CD4-positive, alpha-beta T cell treated with Interferon gamma for 1 hour (primary cell): ENCODE results near the gene SYT2.
A peak's percentile ranks its signal among the peaks of the same experiment; 100 is the strongest.
"Not testable (repeated sequence)": the region's sequence is repeated elsewhere in the genome, so short reads cannot be mapped to it uniquely, and the experiment has no call there.

ENCODE experiments used
- DNase-seq: peaks from one replicate; pipeline ENCODE4 v3.0.0-alpha.2; 2020

The SYT2 gene

DNA sequence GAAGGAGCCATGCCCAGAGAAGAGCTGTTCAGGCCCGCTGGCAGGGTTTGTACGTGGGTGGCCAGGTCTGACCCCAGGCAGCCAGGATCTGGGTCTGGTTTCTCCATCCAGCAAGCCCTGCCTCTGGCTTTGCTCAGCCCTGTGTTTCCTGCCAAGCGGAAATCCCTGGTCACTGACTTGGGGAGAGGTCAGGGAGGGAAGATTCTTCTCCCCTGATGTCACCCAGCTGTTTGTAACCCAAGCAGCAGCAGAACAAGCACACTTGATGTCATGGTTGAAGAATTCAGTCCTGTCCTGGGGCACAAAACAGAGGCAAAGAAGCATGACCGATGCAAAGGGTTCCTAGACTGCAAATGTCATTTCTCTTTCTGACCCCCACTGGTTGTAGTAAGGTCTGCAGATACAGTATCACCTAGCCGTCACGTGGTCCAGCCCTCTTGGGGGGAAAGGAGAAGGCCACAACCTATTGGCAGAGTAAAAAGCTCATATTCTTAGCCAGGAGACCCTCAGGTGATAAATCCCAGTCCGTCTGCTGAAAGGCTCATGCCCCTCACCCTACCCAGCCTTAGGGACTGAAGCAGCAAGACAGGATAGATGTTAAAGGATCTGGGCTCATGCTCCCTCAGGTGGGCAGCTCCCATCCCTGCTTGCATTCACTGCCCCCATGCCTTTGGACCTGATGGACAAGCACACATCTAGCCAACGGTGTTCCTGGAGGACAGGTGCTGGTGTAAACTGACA lies 120.9 kb downstream of the SYT2 start:
- no peak for DNase-seq

DNA sequence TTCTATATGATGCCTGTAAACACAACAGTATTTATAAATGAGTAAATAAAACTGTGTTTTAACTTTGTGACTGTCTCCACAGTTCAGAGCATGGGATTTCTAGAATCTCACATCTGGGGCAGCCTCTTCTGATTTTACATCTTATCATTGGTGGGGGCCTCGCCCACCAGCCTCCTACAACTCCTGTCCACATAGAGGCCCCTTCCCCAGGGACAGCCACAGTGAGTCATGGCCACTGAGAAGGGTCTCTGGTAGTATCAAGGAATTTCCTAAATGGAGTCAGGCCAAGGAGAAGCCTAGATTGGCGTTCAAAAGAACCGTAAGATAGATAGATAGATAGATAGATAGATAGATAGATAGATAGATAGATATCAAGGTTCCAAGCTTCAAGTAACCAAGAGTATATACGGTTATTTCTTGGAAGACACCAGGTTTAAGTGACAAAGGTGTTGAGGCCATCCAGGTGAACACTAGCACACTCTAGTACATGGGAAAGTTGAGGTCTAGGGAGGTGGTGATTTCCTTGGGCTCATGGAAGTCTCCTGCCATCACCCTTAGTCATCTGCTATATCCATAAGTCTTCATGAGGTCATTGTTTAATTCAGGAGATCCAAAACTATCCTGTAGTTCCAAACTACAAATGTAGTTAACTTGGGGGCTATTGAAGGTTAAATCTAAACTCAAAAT lies 121.6 kb downstream of the SYT2 start:
- DNase-seq, result no peak

DNA sequence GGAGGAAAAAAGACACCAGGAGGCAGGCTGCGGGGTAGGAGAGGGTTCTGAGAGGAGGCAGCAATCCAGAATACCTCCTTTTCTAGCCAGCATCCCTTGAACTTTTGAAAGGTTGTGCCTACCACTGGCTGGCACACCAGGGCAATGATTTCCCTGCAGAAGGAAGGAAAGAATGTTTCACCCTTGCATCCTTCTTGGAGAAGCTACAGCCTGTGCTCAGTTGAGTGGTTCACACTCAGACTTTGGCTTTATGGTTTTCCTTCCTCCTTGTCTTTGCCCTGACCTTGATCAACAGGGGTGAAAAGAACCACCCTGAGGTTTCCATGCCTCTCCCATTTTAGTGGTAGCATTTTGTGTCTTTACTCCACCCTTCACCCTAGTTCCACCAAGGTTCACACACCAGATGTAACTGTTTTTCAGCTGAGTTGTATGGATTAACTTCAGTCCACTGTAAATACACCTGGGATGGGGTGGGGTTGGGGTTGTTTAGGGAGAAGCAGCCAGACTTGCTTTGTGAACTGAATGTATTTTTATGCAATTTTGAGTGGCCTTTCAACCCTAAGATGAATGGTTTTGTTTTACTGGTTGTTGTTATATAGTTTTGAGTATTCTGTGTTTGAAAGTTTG lies 122.3 kb downstream of the SYT2 start:
- no peak for DNase-seq

DNA sequence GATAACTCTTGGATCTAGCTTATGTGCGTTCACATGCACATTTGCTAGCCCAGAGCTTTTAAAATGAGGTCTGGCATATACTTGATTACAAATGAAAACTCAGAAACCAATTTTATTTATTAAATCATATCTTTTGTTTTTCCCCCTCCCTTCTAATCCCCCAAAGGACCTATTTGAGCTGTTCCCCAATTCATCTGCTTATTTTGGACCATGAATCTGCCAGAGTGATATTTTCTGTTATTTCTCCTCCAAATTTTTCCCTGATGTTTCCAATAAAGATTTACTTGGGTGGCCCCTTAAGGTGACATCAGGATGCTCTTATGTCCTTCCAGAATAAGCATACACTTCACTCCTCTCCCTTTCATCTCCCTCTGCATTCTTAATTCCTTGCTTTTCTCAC lies 123.4 kb downstream of the SYT2 start:
- DNase-seq, result no peak

DNA sequence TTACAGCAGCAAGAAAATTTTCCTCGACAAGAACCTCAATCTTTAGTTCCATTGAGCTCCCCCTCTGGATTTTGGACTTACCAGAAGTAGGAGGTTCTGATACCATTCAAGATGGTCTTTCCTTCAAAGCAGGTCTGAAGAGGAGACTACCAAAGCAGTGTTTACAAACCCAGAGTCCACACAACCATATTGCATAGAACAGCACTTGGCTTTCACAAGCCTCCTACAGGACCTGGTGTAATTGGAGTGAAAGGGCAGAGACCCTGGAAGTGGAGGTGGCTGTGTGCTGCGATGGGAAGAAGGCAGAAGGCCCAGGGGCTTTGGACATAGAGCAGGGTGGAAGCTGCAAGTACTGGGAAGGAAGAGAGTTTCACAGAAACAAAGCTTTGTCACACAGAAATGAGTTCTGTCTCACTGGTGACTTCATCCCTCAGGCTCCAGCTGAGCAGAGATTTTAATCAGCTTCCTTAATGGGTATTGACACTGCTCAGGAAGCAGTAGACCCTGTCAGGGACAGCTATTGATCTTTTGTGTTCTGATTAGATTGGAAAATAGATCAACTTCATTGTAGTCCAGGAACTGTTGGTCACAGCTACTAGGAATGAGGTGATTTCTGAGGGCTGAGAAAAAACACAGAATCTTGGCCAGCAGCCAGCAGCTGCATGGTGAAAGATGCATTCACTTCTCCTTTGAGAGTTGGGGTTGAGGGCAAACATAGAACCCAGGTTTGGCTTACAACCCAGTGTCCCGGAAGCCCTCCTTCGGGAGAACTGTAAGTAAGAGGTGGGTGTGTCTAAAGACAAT lies 124.0 kb downstream of the SYT2 start:
- no peak for DNase-seq

DNA sequence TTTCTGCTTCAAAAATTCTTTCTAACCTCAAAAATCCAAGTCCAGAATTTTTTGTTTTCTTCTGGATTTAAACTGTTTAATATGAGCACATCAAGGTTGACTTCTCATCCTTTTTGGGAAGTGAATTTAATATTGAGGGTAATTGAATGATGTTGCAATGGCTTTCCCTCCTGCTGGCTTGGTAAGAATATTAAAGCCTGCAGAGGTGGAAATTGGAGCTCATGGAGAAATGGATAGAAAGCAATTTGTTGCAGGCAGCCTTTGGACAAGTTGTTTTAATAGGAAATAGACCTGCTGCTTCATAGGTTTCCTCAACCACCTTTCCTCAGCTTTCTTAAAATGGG lies 124.7 kb downstream of the SYT2 start:
- DNase-seq, result no peak

DNA sequence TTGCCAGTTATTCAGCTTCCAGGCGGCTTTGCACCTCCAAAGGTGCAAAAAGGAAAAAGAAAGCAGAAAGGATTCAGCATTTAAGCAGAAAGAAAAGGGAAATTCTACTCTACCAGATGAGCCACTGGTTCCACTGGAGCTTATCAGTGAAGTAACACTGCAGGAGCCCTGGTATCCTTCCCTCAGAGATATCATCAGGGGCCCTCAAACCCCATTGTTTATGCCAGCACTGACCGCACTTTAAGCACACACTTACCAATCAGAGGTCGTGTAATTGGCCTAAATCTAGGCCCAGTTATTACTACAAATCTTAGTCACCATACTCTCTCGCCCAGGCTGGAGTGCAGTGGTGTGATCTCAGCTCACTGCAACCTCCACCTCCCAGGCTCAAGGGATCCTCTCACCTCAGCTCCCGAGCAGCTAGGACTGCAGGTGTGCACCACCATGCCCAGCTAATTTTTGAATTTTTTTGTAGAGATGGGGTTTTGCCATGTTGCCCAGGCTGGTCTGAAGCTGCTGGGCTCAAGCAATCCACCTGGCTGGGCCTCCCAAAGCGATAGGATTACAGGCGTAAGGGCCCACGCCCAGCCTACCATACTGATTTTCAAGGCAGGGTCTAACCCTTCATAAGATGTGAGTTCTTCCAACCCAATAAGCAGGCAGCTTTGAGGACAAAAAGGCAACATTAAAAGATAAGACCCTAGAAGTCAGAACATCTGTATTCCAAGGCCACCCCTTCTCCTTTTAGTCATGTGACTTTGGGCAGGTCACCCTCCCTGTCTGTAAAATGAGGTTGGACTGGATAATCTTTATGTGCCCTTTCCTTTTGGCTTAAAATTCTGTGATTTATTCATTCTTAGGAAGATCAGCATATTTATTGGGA lies 125.3 kb downstream of the SYT2 start:
- DNase-seq, result no peak

DNA sequence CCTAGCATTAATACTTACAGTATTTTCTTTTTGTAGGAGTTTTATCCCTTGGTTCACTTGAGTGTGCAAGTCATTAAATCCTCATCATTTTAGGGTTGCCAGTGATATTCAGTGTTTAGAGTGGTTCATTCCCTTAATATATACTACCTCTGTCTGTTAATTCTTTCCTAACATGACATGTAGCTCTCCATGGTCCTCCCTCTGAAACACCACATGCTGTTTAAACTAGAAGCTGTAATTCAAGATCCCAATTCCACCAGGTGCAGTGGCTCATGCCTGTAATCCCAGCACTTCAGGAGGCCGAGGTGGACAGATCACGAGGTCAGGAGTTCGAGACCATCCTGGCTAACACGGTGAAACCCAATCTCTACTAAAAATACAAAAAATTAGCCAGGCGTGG lies 127.9 kb downstream of the SYT2 start:
- DNase-seq, result not testable (repeated sequence)

DNA sequence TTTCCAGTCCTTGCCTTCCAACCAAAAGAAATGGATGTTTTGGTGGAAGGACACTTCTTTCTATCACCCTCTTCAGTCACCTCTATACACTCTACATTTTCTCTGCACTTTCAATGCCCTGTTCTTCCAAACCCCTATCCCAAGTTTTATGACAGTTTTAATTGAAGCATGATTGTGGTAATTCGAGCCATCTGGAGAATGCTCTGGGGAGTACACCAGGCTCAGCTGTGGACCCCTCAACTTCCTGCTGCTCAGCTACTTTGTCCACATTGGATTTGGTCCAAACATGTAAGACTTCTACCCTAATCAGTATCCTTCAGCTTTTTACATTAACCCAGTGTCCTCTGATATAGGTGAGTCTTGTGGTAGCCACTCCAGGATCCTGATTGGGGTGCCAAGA lies 129.6 kb downstream of the SYT2 start:
- no peak for DNase-seq

DNA sequence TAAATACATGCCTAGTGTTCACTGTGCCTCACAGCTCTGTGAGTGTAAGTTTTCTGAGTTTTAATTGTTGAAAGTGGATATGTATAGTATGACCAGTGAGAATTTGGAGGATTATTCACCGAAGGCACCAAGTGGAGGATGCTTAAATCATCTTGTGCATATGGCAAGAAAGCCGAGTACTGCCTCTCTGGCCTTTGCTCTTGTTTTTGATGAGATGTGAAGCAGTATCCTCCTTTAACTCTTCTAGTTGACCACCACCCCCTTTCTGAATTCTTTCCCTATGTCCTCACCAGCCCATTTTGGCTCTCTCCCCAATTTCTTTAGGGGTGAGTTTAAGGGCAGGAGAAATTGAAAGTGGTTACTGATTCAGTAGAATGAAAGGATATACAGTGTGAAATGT lies 130.4 kb downstream of the SYT2 start:
- DNase-seq, result no peak

DNA sequence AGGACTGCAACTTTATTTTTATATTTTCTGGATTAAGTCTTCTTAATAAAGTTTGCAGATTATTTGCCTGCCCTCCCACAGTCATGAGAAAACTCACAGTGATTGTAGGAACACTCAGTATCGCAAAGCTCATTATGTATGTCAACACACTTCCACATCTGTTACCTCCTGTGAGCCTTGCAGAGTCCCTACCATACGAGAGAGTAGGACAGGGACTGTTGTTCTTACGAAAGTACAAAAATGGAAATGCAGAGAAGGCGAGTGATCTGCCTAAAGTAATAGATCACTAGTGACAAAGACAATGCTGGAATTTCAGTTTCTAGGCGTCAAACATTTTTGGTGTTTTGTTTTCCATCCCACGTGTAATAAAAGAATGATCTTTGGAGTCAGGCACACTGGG lies 131.7 kb downstream of the SYT2 start:
- no peak for DNase-seq

DNA sequence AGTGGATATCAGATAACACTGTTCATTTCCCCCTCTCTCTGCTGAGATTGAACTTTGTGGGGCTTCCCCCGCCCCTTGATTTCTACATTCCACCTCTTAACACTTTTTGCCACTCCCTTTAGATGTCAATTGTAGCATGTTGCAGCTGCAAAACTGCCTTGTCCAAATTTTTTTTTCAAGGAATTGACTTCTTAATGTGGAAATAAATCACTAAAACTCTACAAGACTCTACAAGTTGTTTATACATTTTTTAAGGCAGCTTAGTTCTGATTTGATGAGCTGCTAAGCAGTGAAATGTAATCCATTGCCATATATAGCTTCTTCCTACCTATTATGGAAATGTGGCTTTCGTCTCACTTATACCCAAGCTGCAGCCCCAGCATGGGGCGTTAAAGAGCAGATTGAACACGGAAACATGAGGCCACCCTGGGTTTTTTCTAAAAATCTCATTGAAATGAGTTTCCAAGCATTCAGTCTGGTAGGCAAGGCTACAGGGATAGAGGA lies 132.2 kb downstream of the SYT2 start:
- no peak for DNase-seq

DNA sequence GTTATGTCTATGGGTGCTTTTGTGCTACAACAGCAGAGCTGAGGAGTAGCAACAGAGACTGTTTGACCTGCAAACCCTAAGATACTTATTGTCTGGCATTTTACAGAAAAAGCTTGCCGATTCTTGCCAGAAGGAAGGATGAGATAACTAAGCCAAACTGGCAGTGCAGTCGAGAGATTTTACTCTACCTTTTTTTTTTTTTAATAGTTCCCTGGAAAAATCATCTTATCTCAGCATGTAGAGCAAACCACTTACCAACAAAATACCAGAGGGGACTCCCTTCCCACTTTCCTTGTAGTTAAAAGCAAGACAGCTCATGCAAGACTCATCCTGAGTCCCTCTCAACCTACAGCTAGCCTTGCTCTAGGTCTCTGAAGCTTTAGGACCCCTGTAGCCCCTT lies 132.9 kb downstream of the SYT2 start:
- no peak for DNase-seq

DNA sequence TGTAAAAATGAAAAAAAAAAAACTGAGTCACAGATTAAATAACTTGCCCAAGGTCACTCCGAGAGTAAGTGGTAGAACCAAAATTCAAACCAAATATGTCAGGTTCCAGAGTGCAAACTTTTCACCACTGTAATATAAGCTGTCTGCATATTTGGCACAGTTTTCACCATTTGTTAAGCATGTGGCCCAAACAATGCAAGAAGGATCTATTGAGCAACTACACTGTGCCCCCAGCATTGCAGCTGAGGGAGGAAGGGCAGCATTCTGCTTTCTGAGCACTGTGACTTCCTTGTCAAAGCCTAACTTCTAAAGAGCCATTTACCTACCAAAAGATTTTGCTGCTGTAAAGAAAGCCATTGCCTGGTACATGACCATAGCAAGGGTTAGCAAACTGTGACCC lies 133.4 kb downstream of the SYT2 start:
- no peak for DNase-seq

DNA sequence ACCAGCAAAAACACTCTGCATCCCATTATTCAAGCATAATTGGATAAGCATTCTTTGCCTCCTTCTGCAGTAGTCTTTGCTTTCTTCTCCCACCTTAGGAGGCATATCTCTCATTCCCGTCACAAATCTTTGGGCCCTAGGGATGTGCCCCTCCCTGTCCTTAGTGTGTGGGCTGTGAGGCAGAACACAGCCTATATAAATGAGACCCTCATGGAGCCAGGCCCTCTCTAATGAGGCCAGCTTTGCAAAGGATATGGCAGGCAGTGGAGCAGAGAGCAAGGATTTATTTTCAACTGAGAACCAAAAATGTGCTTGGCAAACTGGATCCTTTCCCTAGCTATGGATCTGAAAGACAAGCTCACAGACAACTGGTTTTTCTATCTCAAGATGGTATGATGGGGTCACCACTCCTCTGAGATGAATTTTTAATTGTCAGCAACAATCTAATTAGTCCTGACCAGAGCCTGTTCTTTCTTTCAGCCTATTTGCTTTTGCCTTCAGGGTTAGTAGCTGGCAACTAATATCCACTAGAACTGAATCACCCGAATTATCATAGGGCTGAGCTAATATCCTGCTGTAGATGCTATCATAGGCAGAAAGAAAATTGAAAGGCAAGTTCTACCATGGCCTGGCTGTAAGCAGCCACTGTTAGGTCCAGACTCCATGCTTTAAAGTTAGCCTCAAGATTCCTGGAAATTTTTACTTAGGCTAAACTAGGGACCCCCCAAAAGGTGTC lies 134.2 kb downstream of the SYT2 start:
- DNase-seq, result no peak

DNA sequence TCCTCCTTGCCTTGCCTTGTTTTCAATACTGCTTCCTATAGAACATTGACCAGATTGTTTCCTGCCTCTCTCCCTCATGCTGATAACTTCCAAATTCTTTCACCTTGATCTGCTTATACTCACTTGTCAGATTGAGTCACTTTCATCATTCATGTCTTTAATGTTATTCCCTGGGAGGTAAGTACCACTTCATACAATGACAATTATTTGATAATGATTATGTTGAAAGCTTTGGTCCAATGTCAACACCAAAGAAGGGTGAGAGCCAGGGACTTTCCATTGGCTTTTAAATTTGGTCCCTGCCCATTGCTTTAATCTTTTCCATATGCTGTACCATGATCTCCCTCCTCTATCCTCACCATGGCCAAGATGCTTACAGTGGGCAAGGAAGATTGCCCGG lies 137.4 kb downstream of the SYT2 start:
- no peak for DNase-seq

DNA sequence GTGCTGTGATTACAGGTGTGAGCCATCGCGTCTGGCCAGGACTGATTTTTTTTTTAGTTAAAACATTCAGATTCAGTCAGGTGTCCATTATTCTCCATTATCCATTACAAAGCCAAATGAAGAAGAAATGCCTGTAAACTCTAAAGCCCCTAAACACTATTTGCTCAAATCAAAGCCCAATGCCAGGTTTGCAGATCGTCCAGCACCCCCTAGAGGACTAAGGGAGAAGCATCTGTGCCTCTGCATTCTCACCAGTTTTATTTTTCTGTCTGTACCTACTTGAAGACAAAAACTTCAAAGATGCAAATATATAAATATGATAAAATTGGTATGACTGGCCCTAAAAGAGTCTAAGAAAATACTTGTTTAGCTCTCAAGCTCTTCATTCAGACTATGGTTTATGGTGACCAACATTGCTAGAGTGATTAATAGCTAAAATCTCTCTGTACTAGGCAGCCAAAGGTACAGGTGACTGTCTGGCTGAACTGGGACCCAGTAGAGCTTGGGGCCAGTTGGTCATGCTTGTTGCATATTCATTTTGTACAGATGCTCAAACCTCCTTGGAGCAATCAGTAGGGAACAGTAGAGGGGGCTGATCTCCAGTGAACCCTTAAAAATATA lies 138.4 kb downstream of the SYT2 start:
- peak; percentile 14 for DNase-seq

DNA sequence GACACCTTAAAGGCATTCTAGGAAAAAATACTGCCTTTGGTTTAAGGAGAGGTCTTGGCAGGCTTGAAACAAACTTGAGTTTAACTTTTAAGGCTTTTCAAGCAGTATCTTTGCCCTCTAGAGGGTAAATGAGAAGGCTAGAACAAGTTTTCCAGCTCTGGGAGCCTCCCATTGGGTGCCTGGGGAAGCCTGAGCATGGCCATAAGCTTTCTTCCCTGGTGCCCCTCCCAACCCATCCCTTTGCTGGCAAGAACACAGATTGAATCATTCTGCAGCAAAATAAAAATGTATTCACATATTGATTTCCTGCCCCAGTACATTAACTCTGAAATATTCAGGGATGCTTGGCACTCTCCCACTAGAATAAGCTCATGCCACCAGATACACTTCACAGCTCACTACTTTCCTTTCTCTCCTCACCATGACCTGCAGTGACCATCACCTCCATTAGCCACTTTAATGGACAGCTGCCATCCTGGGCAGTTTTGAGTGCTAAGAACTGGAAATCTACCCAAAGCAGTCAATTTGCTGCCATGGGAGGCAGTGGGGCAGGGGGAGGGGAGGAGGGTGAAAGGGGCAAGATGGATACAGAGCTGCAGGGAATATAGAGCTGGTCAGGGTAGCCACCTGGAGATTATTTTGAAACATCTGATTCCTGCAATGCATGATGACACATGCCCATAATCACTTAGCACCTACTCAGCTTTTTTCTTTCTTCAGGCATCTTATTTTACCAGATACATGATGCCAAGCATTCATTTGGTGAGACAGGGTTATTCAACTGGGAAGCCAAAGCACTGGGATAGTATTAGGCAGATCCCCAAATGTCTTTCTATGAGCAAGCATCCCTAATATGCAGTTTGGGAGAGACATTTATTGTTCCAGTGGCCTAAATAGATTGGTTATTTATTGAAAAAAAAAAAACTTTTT lies 140.6 kb downstream of the SYT2 start:
- DNase-seq, result no peak

DNA sequence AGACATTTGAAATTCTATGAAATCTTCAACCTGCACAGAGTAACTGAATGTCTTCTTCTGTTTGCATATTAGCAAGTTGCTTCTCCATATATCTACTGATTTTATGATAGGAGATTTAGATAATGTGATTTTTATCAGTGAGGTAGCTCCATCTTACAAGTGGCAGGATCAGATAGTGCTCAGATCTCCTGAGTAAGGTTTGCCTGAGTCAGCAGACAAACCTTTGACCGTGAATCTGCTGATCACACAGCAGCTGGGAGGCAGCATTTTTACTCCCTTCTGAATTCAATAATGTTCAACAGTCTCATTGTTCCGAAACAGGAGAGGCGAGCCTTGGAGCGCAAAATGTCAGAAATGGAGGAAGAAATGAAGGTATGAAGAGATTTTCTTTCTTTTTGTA lies 141.4 kb downstream of the SYT2 start:
- DNase-seq, result no peak

DNA sequence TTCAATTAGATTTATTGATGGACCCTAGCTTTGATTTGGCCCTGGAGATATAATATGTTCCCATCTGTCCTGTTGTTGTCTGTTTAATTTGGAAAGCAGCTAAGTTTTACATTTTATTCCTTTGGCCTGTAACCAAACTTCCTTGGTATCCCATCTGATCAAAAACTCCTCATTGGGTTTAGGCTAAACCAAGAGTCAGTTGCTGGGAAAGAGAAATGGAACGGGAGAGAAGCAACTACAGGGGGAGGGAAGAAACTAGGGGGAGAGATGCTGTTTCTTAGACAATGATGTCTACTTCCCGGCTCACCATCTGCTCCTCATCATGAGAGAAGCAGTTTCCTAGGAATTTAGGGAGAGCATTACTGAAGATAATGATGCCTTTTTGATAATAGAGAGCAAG lies 141.8 kb downstream of the SYT2 start:
- no peak for DNase-seq
